Suprapubic skin (tissue), 4 donors: ENCODE measurements around the gene NKAIN2. TPM values are rescaled to one million over a fixed set of nuclear protein-coding genes. Genes with fewer than 3 reads are reported as not detected.

Source experiments
- DNase-seq, 2 donors: peaks; one replicate each; pipeline ENCODE4 v3.0.0-alpha.2; 2019; ENCODE audit warnings: low spot score in 2 of 2
- H3K27ac ChIP-seq: fragments of 200-600 bp; sonication (generic); one replicate; pipeline ENCODE4 v1.5.1; 2019
- H3K27me3 ChIP-seq: fragments of 200-600 bp; sonication (generic); one replicate; pipeline ENCODE4 v1.5.1; 2019
- H3K36me3 ChIP-seq: fragments of 200-600 bp; sonication (generic); one replicate; pipeline ENCODE4 v1.5.1; 2019
- H3K4me1 ChIP-seq: fragments of 200-600 bp; sonication (generic); one replicate; pipeline ENCODE4 v1.5.1; 2019
- H3K4me3 ChIP-seq: fragments of 200-600 bp; sonication (generic); one replicate; pipeline ENCODE4 v1.5.1; 2019; ENCODE audit warnings: mild to moderate bottlenecking
- H3K9me3 ChIP-seq: fragments of 200-600 bp; sonication (generic); one replicate; pipeline ENCODE4 v1.5.1; 2019
- EP300 ChIP-seq: sonication (generic); formaldehyde crosslinking; IDR thresholded peaks from one replicate; pipeline ENCODE4 v1.6.1; 2017; ENCODE audit warnings: antibody characterized with exemption
- POLR2A ChIP-seq, 2 donors: fragments of 450-650 bp; IDR thresholded peaks; one replicate each; pipeline ENCODE4 v1.6.1; 2017; ENCODE audit warnings: antibody characterized with exemption in 2 of 2, mild to moderate bottlenecking in 2 of 2, moderate library complexity in 2 of 2
- POLR2AphosphoS5 ChIP-seq, 3 donors: sonication (generic); formaldehyde crosslinking; IDR thresholded peaks; one replicate each; pipeline ENCODE4 v1.6.1; 2017; ENCODE audit warnings: antibody characterized with exemption in 3 of 3
- WGBS: methylation state at CpG from one replicate; pipeline ENCODE4 v1.1.5; 2018; 5-methylcytosine and 5-hydroxymethylcytosine counted together
- total RNA-seq, 4 donors: library from RNA; depleted of rRNA; stranded (reverse); fragments of >200 nt; gene quantifications; one replicate each; pipeline ENCODE4 v1.1.0, GENCODE V29; 2016
- TF ChIP-seq, protein P1 (sequence below), 2 donors: fragments of 200-600 bp in 1 of 2; fragments of 450-650 bp in 1 of 2; sonication (generic) in 1 of 2; IDR thresholded peaks; one replicate each; pipeline ENCODE4 v1.5.1; 2016 to 2019; ENCODE audit warnings: antibody characterized with exemption in 2 of 2, mild to moderate bottlenecking in 1 of 2, moderate library complexity in 1 of 2

Gene NKAIN2
- total RNA-seq, 4 donors from 2014 or later: 0.40 TPM; not detected in 3

- 77% methylated on average over 5 of the region's 5 CpGs for WGBS
- TF ChIP-seq, protein P1, sequence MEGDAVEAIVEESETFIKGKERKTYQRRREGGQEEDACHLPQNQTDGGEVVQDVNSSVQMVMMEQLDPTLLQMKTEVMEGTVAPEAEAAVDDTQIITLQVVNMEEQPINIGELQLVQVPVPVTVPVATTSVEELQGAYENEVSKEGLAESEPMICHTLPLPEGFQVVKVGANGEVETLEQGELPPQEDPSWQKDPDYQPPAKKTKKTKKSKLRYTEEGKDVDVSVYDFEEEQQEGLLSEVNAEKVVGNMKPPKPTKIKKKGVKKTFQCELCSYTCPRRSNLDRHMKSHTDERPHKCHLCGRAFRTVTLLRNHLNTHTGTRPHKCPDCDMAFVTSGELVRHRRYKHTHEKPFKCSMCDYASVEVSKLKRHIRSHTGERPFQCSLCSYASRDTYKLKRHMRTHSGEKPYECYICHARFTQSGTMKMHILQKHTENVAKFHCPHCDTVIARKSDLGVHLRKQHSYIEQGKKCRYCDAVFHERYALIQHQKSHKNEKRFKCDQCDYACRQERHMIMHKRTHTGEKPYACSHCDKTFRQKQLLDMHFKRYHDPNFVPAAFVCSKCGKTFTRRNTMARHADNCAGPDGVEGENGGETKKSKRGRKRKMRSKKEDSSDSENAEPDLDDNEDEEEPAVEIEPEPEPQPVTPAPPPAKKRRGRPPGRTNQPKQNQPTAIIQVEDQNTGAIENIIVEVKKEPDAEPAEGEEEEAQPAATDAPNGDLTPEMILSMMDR (IDR thresholded peaks at IDR 0.05): no peak
- TF ChIP-seq EP300 (no peak), POLR2A (IDR thresholded peaks at IDR 0.05) (no peak), POLR2AphosphoS5 (IDR thresholded peaks at IDR 0.05) (no peak)
- Histone ChIP-seq H3K4me3 (no peak overlapping the region), H3K27ac (no peak overlapping the region), H3K9me3 (no peaks in the 10 kb centered on the region), H3K27me3 (no peaks in the 10 kb centered on the region), H3K36me3 (no peaks in the 10 kb centered on the region), H3K4me1 (no peaks in the 10 kb centered on the region)
- no peak for DNase-seq
These were observed 270.9 kb downstream of the NKAIN2 start for GRCh38 chr6:124074606-124075005.

DNA sequence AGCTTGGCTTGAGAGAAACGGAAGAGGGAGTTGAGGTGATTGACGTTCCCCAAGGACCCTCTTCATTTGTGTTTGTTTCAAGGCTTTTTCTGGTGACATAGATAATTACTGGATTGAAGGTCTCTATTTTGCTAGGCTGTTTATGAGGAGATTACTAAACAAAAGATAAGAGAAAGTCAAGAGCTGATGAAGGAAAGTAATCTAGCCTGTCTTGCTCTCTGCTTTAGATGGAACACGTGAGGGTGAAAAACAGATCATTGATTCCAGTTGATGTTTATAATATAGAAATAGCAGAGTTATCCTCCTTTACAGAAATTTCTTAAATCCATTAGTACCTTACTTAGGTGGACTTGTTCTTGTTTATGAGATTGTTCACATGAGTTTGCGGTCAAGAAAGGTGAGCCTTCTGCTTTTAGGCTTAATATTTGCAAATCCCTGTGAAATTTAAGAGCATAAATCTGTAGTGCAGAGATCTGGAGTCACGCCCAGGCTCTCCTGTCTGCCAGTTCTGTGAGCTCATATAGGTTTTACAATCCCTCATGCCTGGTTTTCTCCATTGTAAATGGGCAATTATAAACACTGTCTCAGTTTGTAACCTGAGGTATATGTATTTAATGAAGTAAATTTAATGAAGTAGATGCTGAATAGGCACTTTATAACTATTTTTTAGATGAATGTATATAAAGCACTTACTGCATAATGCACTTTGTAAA lies 272.8 kb downstream of the NKAIN2 start:
- Histone ChIP-seq H3K4me3 (no peak overlapping the region), H3K27me3 (no peaks in the 10 kb centered on the region), H3K4me1 (no peaks in the 10 kb centered on the region), H3K27ac (no peak overlapping the region), H3K36me3 (no peaks in the 10 kb centered on the region), H3K9me3 (no peaks in the 10 kb centered on the region)
- DNase-seq: no peak
- TF ChIP-seq EP300 (no peak), POLR2A (IDR thresholded peaks at IDR 0.05) (no peak), POLR2AphosphoS5 (IDR thresholded peaks at IDR 0.05) (no peak)
- TF ChIP-seq, protein P1 (IDR thresholded peaks at IDR 0.05): no peak
- 41% methylated on average over 5 of the region's 5 CpGs for WGBS

- no peak for TF ChIP-seq EP300
- TF ChIP-seq POLR2A (IDR thresholded peaks at IDR 0.05): no peak
- TF ChIP-seq, protein P1 (IDR thresholded peaks at IDR 0.05): no peak
- TF ChIP-seq POLR2AphosphoS5 (IDR thresholded peaks at IDR 0.05): no peak
- Histone ChIP-seq H3K9me3 (no peaks in the 10 kb centered on the region), H3K27ac (no peak overlapping the region), H3K27me3 (no peaks in the 10 kb centered on the region), H3K4me3 (no peak overlapping the region), H3K4me1 (no peaks in the 10 kb centered on the region), H3K36me3 (no peaks in the 10 kb centered on the region)
- no peak for DNase-seq
These were observed 274.5 kb downstream of the NKAIN2 start for GRCh38 chr6:124078169-124078568.

GRCh38 chr6:124080483-124080882 lies 276.8 kb downstream of the NKAIN2 start:
- Histone ChIP-seq H3K9me3 (no peaks in the 10 kb centered on the region), H3K4me1 (no peaks in the 10 kb centered on the region), H3K4me3 (no peak overlapping the region), H3K36me3 (no peaks in the 10 kb centered on the region), H3K27me3 (no peaks in the 10 kb centered on the region), H3K27ac (no peak overlapping the region)
- DNase-seq: no peak
- TF ChIP-seq, protein P1 (IDR thresholded peaks at IDR 0.05): no peak
- TF ChIP-seq EP300: no peak
- TF ChIP-seq POLR2AphosphoS5 (IDR thresholded peaks at IDR 0.05): no peak
- TF ChIP-seq POLR2A (IDR thresholded peaks at IDR 0.05): no peak
- 49% methylated on average over 1 of the region's 1 CpG for WGBS

GRCh38 chr6:124090491-124090890 lies 286.8 kb downstream of the NKAIN2 start:
- Histone ChIP-seq H3K27ac (no peak overlapping the region), H3K36me3 (no peaks in the 10 kb centered on the region), H3K27me3 (no peaks in the 10 kb centered on the region), H3K4me3 (no peak overlapping the region), H3K9me3 (no peaks in the 10 kb centered on the region), H3K4me1 (no peaks in the 10 kb centered on the region)
- TF ChIP-seq POLR2A (IDR thresholded peaks at IDR 0.05): no peak
- TF ChIP-seq, protein P1 (IDR thresholded peaks at IDR 0.05): no peak
- 56% methylated on average over 2 of the region's 2 CpGs for WGBS
- no peak for DNase-seq
